A673 (cell line): ENCODE data around the gene ITGB8. TPM values are rescaled to one million over a fixed set of nuclear protein-coding genes. Genes with fewer than 3 reads are reported as not detected.

Source experiments
- BruUV-seq: library from RNA; stranded (reverse); fragments of 400-500 nt; replicated peaks from 2 replicates; lab custom pipeline; 2021; lab: Mats Ljungman, UMichigan
- CTCF ChIA-PET: fragments of 300-600 bp; sonication (Branson Sonifier 250); formaldehyde crosslinking; loops from one replicate; lab custom pipeline; 2022; ENCODE audit warnings: antibody characterized with exemption; lab: Charles Lee
- POLR2A ChIA-PET: fragments of 300-600 bp; sonication (Branson Sonifier 250); formaldehyde crosslinking; loops from one replicate; lab custom pipeline; 2022; ENCODE audit warnings: antibody characterized with exemption; ENCODE audit not compliant: low non-redundant PET; lab: Charles Lee
- DNase-seq: peaks from one replicate; pipeline ENCODE4 v3.0.0-alpha.2; 2015; ENCODE audit warnings: low spot score
- H3K27ac ChIP-seq: fragments of 200-600 bp; sonication (generic); 2 replicates; pipeline ENCODE4 v1.5.1; 2016; ENCODE audit warnings: mixed run types, low read depth, mild to moderate bottlenecking, mixed read lengths, antibody characterized with exemption, low read length; ENCODE audit not compliant: poor library complexity, severe bottlenecking
- H3K27me3 ChIP-seq: fragments of 200-600 bp; sonication (generic); replicated peaks from 2 replicates; pipeline ENCODE4 v1.6.1; 2017; ENCODE audit warnings: mixed run types, low read depth, mild to moderate bottlenecking, mixed read lengths, antibody characterized with exemption, low read length; ENCODE audit not compliant: insufficient read depth, poor library complexity
- H3K36me3 ChIP-seq: fragments of 200-600 bp; sonication (generic); 2 replicates; pipeline ENCODE4 v1.6.1; 2016; ENCODE audit warnings: mixed run types, mild to moderate bottlenecking, mixed read lengths, antibody characterized with exemption, low read length; ENCODE audit not compliant: insufficient read depth, poor library complexity, severe bottlenecking
- H3K4me1 ChIP-seq: fragments of 200-600 bp; sonication (generic); 2 replicates; pipeline ENCODE4 v1.6.1; 2017; ENCODE audit warnings: mixed run types, mild to moderate bottlenecking, mixed read lengths, antibody characterized with exemption, low read length; ENCODE audit not compliant: insufficient read depth, poor library complexity, severe bottlenecking
- H3K4me3 ChIP-seq: fragments of 200-600 bp; sonication (generic); 2 replicates; pipeline ENCODE4 v1.5.1; 2016; ENCODE audit warnings: low read depth, mixed run types, mild to moderate bottlenecking, mixed read lengths, low read length; ENCODE audit not compliant: poor library complexity, severe bottlenecking
- H3K9me3 ChIP-seq: fragments of 200-600 bp; sonication (generic); 2 replicates; pipeline ENCODE4 v1.6.1; 2016; ENCODE audit warnings: mixed run types, low read depth, mild to moderate bottlenecking, mixed read lengths, antibody characterized with exemption, low read length; ENCODE audit not compliant: poor library complexity, severe bottlenecking
- CTCF ChIP-seq: fragments of 300-800, 200-600 bp; sonication (generic); conservative IDR thresholded peaks from 2 replicates; pipeline ENCODE4 v1.5.1; 2017; ENCODE audit warnings: low read depth, mild to moderate bottlenecking, antibody characterized with exemption, low read length, moderate library complexity, mixed read lengths
- EZH2 ChIP-seq: fragments of 200-600 bp; sonication (generic); IDR thresholded peaks from 2 replicates; pipeline ENCODE4 v1.6.1; 2017; ENCODE audit warnings: borderline replicate concordance, low read depth, mild to moderate bottlenecking, mixed read lengths, antibody characterized with exemption, low read length; ENCODE audit not compliant: poor library complexity, severe bottlenecking
- intact Hi-C: fragments of 100-400 bp; cut with micrococcal nuclease; formaldehyde crosslinking; loops from one replicate; pipeline ENCODE4 v1.10.0; 2022; ENCODE audit not compliant: unreplicated experiment
- total RNA-seq: library from RNA; stranded (reverse); gene quantifications from 2 replicates; pipeline ENCODE4 v1.2.3, GENCODE V29; 2021

ITGB8 gene
- total RNA-seq, 1 experiment from 2014 or later, result 1.3 TPM

- H3K27me3 ChIP-seq, result no peaks in the 10 kb centered on the region
- no peak for DNase-seq
- no peak overlapping the region for H3K4me3 ChIP-seq
- H3K27ac ChIP-seq, result no peak overlapping the region
- H3K36me3 ChIP-seq, result no peaks in the 10 kb centered on the region
- no TSS peak for BruUV-seq
- TF ChIP-seq CTCF, result no peak
- TF ChIP-seq EZH2, result no peak
- H3K9me3 ChIP-seq, result no peaks in the 10 kb centered on the region
- intact Hi-C loops, result no loop called here
- ChIA-PET POLR2A (no interaction called here), CTCF (no interaction called here)
- H3K4me1 ChIP-seq, result peaks cover 5% of the 10 kb centered on the region
These were observed 42.7 kb upstream of the ITGB8 start for GRCh38 chr7:20288036-20288435.

GRCh38 chr7:20290505-20291111 lies 40.1 kb upstream of the ITGB8 start:
- H3K27me3 ChIP-seq, result no peaks in the 10 kb centered on the region
- DNase-seq, result no peak
- TF ChIP-seq EZH2 (no peak), CTCF (no peak)
- H3K4me3 ChIP-seq, result no peak overlapping the region
- no TSS peak for BruUV-seq
- H3K4me1 ChIP-seq, result peaks cover 5% of the 10 kb centered on the region
- ChIA-PET POLR2A (no interaction called here), CTCF (no interaction called here)
- H3K27ac ChIP-seq, result no peak overlapping the region
- intact Hi-C loops, result no loop called here
- no peaks in the 10 kb centered on the region for H3K36me3 ChIP-seq
- no peaks in the 10 kb centered on the region for H3K9me3 ChIP-seq

GRCh38 chr7:20293336-20293735 lies 37.4 kb upstream of the ITGB8 start:
- intact Hi-C loops, result no loop called here
- no peaks in the 10 kb centered on the region for H3K36me3 ChIP-seq
- no TSS peak for BruUV-seq
- H3K4me1 ChIP-seq, result no peaks in the 10 kb centered on the region
- TF ChIP-seq EZH2, result no peak
- TF ChIP-seq CTCF, result no peak
- no peaks in the 10 kb centered on the region for H3K9me3 ChIP-seq
- no peak overlapping the region for H3K4me3 ChIP-seq
- CTCF ChIA-PET, result no interaction called here
- no peak overlapping the region for H3K27ac ChIP-seq
- POLR2A ChIA-PET, result no interaction called here
- no peak for DNase-seq
- H3K27me3 ChIP-seq, result no peaks in the 10 kb centered on the region
